ENCODE results near the gene CIAO1. TPM values are rescaled to one million over a fixed set of nuclear protein-coding genes. Genes with fewer than 3 reads are reported as not detected.

CIAO1 gene
- total and polyA plus RNA-seq, 2 of the 13 experiments (the other 11 are each of a cell fraction or from before 2014, with no cell fraction given), result 99.3 to 120 TPM

- peak; percentile 45; the same call in 1 of the 2 replicates for TF ChIP-seq HNF1A (IDR thresholded peaks at IDR 0.05; ENCODE audit: low read depth)
- peak; percentile 72; the same call in 1 of the 2 replicates for TF ChIP-seq HNF1A (CRISPR knock-in tag; IDR thresholded peaks at IDR 0.05; ENCODE audit: borderline replicate concordance)
- no peak for TF ChIP-seq NBN (conservative IDR thresholded peaks at IDR 0.05)
- peak; percentile 27 for TF ChIP-seq ZBTB33 (CRISPR knock-in tag; IDR thresholded peaks at IDR 0.05)
- TF ChIP-seq ZNF124 (CRISPR knock-in tag; IDR thresholded peaks at IDR 0.05), result peak; percentile 77
- TF ChIP-seq ZBTB44 (CRISPR knock-in tag; IDR thresholded peaks at IDR 0.05), result peak; percentile 40; the same call in 1 of the 2 replicates
- no peak for TF ChIP-seq PRDM4 (CRISPR knock-in tag; IDR thresholded peaks at IDR 0.05; ENCODE audit: borderline replicate concordance)
- TF ChIP-seq CHD4 (IDR thresholded peaks at IDR 0.05; ENCODE audit: borderline replicate concordance, low read length), result peak; percentile 63; the same call in 1 of the 2 replicates
- TF ChIP-seq NCOR1 (IDR thresholded peaks at IDR 0.05; ENCODE audit: borderline replicate concordance, low read length), result peak; percentile 92
- TF ChIP-seq STAG1 (CRISPR knock-in tag; IDR thresholded peaks at IDR 0.05), result peak; percentile 12; the same call in 1 of the 2 replicates
- no peak for TF ChIP-seq ZNF747 (CRISPR knock-in tag; IDR thresholded peaks at IDR 0.05; ENCODE audit: borderline replicate concordance)
- TF ChIP-seq ZNF576 (CRISPR knock-in tag; IDR thresholded peaks at IDR 0.05), result no peak
- peak; percentile 89 for TF ChIP-seq ZMYM4 (CRISPR knock-in tag; IDR thresholded peaks at IDR 0.05)
- TF ChIP-seq ZNF709 (CRISPR knock-in tag; IDR thresholded peaks at IDR 0.05), result 0 out of 2 replicates have a peak, but pooled peaks have one; percentile 55
- TF ChIP-seq ZNF567 (CRISPR knock-in tag; IDR thresholded peaks at IDR 0.05; ENCODE audit: borderline replicate concordance), result 0 out of 2 replicates have a peak, but pooled peaks have one; percentile 17
- TF ChIP-seq SP140L (CRISPR knock-in tag; IDR thresholded peaks at IDR 0.05; ENCODE audit: borderline replicate concordance), result 0 out of 2 replicates have a peak, but pooled peaks have one; percentile 40
- TF ChIP-seq ESRRA (CRISPR knock-in tag; IDR thresholded peaks at IDR 0.05; ENCODE audit: low read depth), result peak; percentile 99
These were observed 5.4 kb upstream of the CIAO1 start (continued) for GRCh38 chr2:96260387-96261260.

Data from HepG2 (cell line).